ENCODE data around the gene COTL1.
A peak's percentile ranks its signal among the peaks of the same experiment; 100 is the strongest.

COTL1 gene

GRCh38 chr16:84550096-84550495 lies 67.8 kb downstream of the COTL1 start:
- no peak for DNase-seq (ENCODE audit: low read depth in 3 of 3)

- no peak for DNase-seq (ENCODE audit: low read depth in 3 of 3)
These were observed 68.7 kb downstream of the COTL1 start for GRCh38 chr16:84548971-84549844.

GRCh38 chr16:84548508-84548907 lies 69.4 kb downstream of the COTL1 start:
- DNase-seq (ENCODE audit: low read depth in 3 of 3) = no peak

- DNase-seq (ENCODE audit: low read depth in 3 of 3) = peak in 1 of 3 donors; percentile 12
These were observed 70.3 kb downstream of the COTL1 start for GRCh38 chr16:84547546-84548061.

GRCh38 chr16:84546669-84547545 lies 71.0 kb downstream of the COTL1 start:
- DNase-seq (ENCODE audit: low read depth in 3 of 3) = no peak

- DNase-seq (ENCODE audit: low read depth in 3 of 3) = no peak
These were observed 72.7 kb downstream of the COTL1 start for GRCh38 chr16:84545114-84545737.

GRCh38 chr16:84544031-84544773 lies 73.7 kb downstream of the COTL1 start:
- no peak for DNase-seq (ENCODE audit: low read depth in 3 of 3)

GRCh38 chr16:84543253-84543652 lies 74.6 kb downstream of the COTL1 start:
- no peak for DNase-seq (ENCODE audit: low read depth in 3 of 3)

GRCh38 chr16:84541999-84542817 lies 75.7 kb downstream of the COTL1 start:
- no peak for DNase-seq (ENCODE audit: low read depth in 3 of 3)

GRCh38 chr16:84540194-84540593 lies 77.7 kb downstream of the COTL1 start:
- DNase-seq (ENCODE audit: low read depth in 3 of 3) = no peak

- no peak for DNase-seq (ENCODE audit: low read depth in 3 of 3)
These were observed 79.5 kb downstream of the COTL1 start for GRCh38 chr16:84538222-84538840.

- DNase-seq (ENCODE audit: low read depth in 3 of 3) = no peak
These were observed 80.3 kb downstream of the COTL1 start for GRCh38 chr16:84537491-84538151.

GRCh38 chr16:84535851-84536250 lies 82.0 kb downstream of the COTL1 start:
- DNase-seq (ENCODE audit: low read depth in 3 of 3) = no peak

GRCh38 chr16:84535408-84535807 lies 82.5 kb downstream of the COTL1 start:
- no peak for DNase-seq (ENCODE audit: low read depth in 3 of 3)

- no peak for DNase-seq (ENCODE audit: low read depth in 3 of 3)
These were observed 83.1 kb downstream of the COTL1 start for GRCh38 chr16:84534815-84535214.

- DNase-seq (ENCODE audit: low read depth in 3 of 3) = no peak
These were observed 84.9 kb downstream of the COTL1 start for GRCh38 chr16:84532855-84533486.

GRCh38 chr16:84532291-84532724 lies 85.6 kb downstream of the COTL1 start:
- no peak for DNase-seq (ENCODE audit: low read depth in 3 of 3)

GRCh38 chr16:84531671-84532111 lies 86.2 kb downstream of the COTL1 start:
- DNase-seq (ENCODE audit: low read depth in 3 of 3) = no peak

- DNase-seq (ENCODE audit: low read depth in 3 of 3) = no peak
These were observed 87.3 kb downstream of the COTL1 start for GRCh38 chr16:84530590-84530989.

Measured in stimulated activated CD4-positive, alpha-beta T cell treated with anti-CD3 and anti-CD28 coated beads, TNF-alpha, amount 100 ng/mL, for 48 hours (primary cell).